GM12872 (cell line): Measurements from ENCODE around the gene NGEF.

Experiments used
- CTCF ChIP-seq: IDR thresholded peaks from 3 replicates; pipeline ENCODE4 v1.5.1; 2011; ENCODE audit warnings: low read depth, mild to moderate bottlenecking, low read length, moderate library complexity; ENCODE audit not compliant: insufficient read depth

The NGEF gene

GRCh38 chr2:232857158-232857563, 155.9 kb downstream of the NGEF start:
- TF ChIP-seq CTCF = no peak

- TF ChIP-seq CTCF = no peak
Measured at GRCh38 chr2:232854082-232854481, 159.0 kb downstream of the NGEF start.

- TF ChIP-seq CTCF = no peak
Measured at GRCh38 chr2:232852676-232853075, 160.4 kb downstream of the NGEF start.

- no peak for TF ChIP-seq CTCF
Measured at GRCh38 chr2:232850039-232850438, 163.0 kb downstream of the NGEF start.

GRCh38 chr2:232846055-232846454, 167.0 kb downstream of the NGEF start:
- TF ChIP-seq CTCF = no peak

- TF ChIP-seq CTCF = no peak
Measured at GRCh38 chr2:232843834-232844233, 169.2 kb downstream of the NGEF start.

GRCh38 chr2:232842689-232843088, 170.4 kb downstream of the NGEF start:
- no peak for TF ChIP-seq CTCF
